Measurements from ENCODE around the gene FXYD2.

DNA sequence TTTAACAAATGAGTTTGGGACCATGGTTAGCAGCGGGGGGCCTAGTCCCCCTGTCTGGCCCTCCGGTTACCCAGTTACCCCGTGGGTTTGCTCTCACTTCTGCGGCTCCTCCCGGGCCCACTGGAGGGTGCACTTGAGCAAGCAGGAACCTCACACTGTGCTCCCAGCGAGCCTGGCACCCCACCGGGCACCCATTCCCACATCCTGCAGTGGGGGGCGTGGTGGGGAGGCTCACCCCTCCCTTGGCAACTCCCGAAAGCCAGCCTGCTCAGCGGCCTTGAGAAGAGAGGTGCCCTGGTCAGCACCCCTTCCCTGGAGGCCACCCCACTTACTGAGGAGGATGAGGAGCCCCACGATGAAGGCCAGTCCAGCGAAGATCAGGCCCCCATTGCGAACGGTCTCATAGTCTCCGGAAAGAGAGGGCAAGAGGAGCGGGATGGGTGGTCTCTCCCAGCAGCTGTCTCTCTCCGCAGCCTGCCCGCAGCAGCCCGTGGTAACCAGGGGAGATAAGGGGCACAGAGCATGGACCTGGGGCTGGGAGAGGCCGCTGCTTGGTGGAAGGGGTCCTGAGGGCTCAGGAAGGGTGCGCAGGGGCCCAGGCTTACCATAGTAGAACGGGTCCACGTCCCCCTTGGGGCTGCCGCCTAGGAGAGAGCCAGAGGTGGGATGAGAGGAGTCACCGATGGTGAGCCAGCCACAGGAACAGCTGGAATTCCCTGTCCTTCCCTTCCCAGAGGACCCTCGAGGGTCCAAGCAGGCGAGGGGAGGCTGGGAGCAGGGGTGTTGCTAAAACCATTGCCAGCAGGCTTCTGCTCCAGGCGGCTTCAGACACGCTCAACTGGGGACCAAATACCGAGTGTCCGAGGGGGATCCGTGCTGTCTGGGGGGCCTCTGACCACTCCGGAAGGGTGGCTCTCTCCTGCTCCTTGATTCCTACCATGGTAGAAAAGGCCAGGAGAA lies 2.2 kb downstream of the FXYD2 start:
- TF ChIP-seq GATA2 (IDR thresholded peaks at IDR 0.05; ENCODE audit: low read depth, low read length) (no peak), GATA3 (IDR thresholded peaks at IDR 0.05; ENCODE audit: low read depth, low read length) (no peak)

All from SH-SY5Y (cell line).